GM23248 (cell line): Measurements from ENCODE around the gene GARIN3.

Experiments
- EZH2 ChIP-seq: fragments of 200-600 bp; sonication (generic); IDR thresholded peaks from 2 replicates; pipeline ENCODE4 v1.6.1; 2018; ENCODE audit warnings: antibody characterized with exemption, mild to moderate bottlenecking; ENCODE audit not compliant: insufficient read depth, poor library complexity, severe bottlenecking
- EZH2phosphoT487 ChIP-seq: fragments of 200-600 bp; sonication (generic); IDR thresholded peaks from 2 replicates; pipeline ENCODE4 v1.6.1; 2018; ENCODE audit warnings: antibody characterized with exemption, moderate library complexity, mild to moderate bottlenecking, low read depth; ENCODE audit not compliant: insufficient read depth

- TF ChIP-seq EZH2phosphoT487 (no peak), EZH2 (no peak)
These were observed at the start of gene GARIN3 for GRCh38 chr5:157166214-157167213.
